ENCODE results near the gene SLC36A2.

SLC36A2 gene

DNA sequence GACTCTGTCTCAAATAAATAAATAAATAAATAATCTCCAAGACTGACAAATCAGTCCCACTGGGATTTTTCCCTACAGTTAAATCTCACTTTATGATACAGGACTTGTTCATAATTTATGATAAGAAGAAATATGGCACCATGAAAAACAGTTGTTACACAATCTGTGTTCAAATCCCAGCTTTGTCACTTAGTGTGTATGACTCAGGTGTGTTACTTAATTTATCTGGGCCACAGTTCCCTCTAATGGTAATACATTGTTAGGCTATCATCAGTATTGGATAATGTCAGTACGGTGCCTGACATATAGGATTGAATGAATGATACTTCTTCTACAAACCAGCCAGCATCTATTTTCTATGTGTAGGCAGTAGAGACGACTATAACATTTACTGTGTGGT is 66.9 kb downstream of the SLC36A2 start:
- TF ChIP-seq, protein P1, sequence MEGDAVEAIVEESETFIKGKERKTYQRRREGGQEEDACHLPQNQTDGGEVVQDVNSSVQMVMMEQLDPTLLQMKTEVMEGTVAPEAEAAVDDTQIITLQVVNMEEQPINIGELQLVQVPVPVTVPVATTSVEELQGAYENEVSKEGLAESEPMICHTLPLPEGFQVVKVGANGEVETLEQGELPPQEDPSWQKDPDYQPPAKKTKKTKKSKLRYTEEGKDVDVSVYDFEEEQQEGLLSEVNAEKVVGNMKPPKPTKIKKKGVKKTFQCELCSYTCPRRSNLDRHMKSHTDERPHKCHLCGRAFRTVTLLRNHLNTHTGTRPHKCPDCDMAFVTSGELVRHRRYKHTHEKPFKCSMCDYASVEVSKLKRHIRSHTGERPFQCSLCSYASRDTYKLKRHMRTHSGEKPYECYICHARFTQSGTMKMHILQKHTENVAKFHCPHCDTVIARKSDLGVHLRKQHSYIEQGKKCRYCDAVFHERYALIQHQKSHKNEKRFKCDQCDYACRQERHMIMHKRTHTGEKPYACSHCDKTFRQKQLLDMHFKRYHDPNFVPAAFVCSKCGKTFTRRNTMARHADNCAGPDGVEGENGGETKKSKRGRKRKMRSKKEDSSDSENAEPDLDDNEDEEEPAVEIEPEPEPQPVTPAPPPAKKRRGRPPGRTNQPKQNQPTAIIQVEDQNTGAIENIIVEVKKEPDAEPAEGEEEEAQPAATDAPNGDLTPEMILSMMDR (IDR thresholded peaks at IDR 0.05; ENCODE audit: low read depth, low read length, missing control alignments): no peak
- H3K4me3 ChIP-seq (ENCODE audit: low read depth, low read length): no peak overlapping the region
- no peak for DNase-seq (ENCODE audit: low read depth)

DNA sequence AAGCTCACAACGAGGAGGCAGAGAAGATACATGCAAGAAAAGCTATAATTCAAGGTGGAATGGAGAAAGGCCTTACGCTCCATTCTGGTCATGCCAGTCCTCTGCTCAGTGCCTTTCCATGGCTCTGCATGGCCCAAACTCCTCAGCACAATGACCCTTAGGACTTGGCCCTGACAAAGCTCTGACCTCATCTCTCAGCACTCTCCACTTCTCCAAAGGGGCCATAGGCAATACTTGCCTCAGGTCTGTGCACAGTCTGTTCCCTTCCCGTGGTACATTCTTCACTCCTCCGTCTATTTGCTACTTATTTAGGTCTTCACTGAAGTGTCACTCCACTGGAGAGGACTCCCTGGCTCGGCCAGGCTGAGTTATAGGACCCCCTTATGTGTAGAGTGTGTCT is 68.5 kb downstream of the SLC36A2 start:
- no peak overlapping the region for H3K4me3 ChIP-seq (ENCODE audit: low read depth, low read length)
- TF ChIP-seq, protein P1 (IDR thresholded peaks at IDR 0.05; ENCODE audit: low read depth, low read length, missing control alignments): no peak
- no peak for DNase-seq (ENCODE audit: low read depth)

DNA sequence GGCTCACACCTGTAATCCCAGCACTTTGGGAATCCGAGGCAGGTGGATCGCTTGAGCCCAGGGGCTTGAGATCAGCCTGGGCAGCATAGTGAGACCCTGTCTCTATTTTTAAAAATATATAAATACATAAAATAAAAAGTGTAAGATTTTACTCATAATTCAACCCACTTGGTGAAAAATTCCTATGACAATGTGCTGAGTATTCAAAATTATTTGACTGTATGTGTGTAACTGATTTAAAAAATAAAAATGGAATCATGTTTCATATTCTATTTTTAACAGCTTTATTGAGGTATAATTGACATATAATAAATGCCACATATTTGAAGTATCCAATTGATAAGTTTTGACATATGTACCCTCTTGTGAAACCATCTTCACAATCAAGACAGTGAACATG is 71.6 kb downstream of the SLC36A2 start:
- no peak for DNase-seq (ENCODE audit: low read depth)
- TF ChIP-seq, protein P1 (IDR thresholded peaks at IDR 0.05; ENCODE audit: low read depth, low read length, missing control alignments): no peak
- H3K4me3 ChIP-seq (ENCODE audit: low read depth, low read length): no peak overlapping the region

DNA sequence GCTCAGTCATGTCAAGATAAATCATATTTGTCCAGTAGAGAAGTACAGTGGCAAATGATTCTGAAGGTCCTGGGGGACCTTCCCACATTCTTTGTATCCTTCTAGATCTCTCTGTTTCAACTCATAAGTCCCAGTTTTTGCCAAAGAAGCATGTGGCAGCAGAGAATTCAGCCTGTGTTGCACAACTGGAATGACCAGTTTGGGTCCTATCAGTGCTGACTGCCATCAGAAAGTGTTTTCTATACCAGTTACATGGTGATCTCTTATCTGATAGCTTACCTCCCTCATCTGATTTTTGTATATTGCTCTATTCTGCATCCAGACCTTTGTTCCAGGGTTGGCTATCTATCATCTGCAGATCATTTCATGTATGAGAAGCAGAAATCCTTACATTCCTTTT is 72.7 kb downstream of the SLC36A2 start:
- TF ChIP-seq, protein P1 (IDR thresholded peaks at IDR 0.05; ENCODE audit: low read depth, low read length, missing control alignments): no peak
- no peak for DNase-seq (ENCODE audit: low read depth)
- H3K4me3 ChIP-seq (ENCODE audit: low read depth, low read length): no peak overlapping the region

DNA sequence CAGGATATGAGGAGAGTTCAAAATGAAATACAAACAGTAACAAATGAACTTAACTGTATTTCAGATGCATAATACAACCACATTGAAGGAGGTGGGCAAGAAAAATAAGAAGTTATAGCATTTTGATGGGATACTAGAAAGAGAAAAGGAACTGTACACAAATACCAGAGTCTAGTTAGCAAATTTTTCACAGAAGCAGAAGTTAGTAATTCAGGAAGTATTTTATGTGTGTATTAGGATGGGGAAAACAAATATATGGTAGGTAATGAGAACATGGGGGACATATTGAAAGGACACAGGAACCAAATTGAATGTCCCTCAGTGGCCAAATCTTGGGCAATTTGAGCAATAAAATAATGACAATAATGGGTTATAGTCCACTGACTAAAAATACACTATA is 76.0 kb downstream of the SLC36A2 start:
- no peak for DNase-seq (ENCODE audit: low read depth)
- no peak overlapping the region for H3K4me3 ChIP-seq (ENCODE audit: low read depth, low read length)
- TF ChIP-seq, protein P1 (IDR thresholded peaks at IDR 0.05; ENCODE audit: low read depth, low read length, missing control alignments): no peak

DNA sequence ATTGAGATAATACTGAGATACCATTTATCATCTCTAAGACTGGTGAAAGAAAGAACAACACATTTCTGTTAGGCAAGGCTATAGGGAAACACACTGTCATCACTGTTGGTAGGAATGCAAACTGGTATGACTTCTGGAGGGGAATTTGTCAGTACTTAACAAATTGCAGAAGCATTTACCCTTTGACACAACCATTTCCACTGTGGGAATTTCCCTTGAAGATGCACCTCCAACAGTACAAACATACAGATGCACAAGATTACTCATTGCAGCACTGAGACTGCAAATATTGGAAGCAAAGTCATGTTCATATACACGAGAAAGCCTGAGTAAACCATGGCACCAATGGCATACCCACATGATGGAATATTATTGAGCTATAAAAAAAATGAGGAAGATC is 76.8 kb downstream of the SLC36A2 start:
- DNase-seq (ENCODE audit: low read depth): peak; percentile 62
- H3K4me3 ChIP-seq (ENCODE audit: low read depth, low read length): no peak overlapping the region
- TF ChIP-seq, protein P1 (IDR thresholded peaks at IDR 0.05; ENCODE audit: low read depth, low read length, missing control alignments): no peak

DNA sequence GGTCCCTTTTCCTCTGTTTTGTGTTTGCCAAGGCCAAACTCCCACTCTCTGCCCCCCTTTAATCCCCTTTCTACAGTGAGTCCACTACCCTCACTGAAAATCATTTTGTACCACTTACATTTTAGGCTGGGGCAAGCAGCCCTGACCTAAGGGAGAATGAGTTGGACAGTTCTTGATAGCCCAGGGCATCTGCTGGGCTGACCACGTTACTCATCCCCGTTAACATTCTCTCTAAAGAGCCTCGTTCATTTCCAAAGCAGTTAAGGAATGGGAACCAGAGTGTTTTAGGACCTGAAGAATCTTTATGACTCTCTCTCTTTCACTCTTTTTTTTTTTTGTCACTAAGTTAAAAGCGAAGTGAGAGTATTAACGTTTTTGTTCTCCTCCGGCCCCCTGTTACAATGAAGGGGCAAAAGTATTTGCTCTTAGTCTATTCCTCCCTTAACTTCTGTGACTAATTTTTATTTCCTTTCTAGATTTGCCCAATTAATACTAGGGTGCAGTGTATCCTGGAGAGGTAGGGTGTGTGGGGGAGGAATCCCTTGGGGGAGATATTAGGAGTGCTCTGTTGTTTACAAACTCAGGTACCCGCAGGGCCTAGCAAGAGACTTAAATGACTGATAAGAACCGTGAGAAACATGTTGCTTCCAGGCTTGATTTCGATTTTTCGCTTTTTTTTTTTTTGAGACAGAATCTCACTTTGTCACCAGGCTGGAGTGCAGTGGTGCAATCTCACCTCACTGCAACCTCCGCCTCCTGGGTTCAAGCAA is 79.7 kb downstream of the SLC36A2 start:
- no peak overlapping the region for H3K4me3 ChIP-seq (ENCODE audit: low read depth, low read length)
- TF ChIP-seq, protein P1 (IDR thresholded peaks at IDR 0.05; ENCODE audit: low read depth, low read length, missing control alignments): no peak
- DNase-seq (ENCODE audit: low read depth): no peak

All from GM12864 (cell line).